Measurements from ENCODE around the gene CRB1.

GRCh38 chr1:197225611-197226010, 42.4 kb upstream of the CRB1 start:
- no peak for TF ChIP-seq CTCF (IDR thresholded peaks at IDR 0.05)
- TF ChIP-seq EP300 (IDR thresholded peaks at IDR 0.05) = no peak
- TF ChIP-seq POLR2A (IDR thresholded peaks at IDR 0.05) = no peak
- TF ChIP-seq POLR2AphosphoS5 (IDR thresholded peaks at IDR 0.05) = no peak

Measured in gastroesophageal sphincter (tissue), 3 donors.